ENCODE measurements around the gene PALMD.

- TF ChIP-seq POLR2A (IDR thresholded peaks at IDR 0.05) (no peak), CTCF (IDR thresholded peaks at IDR 0.05) (no peak)
Measured at GRCh38 chr1:99646868-99647267, 955 bp downstream of the PALMD start.
